Measurements from ENCODE around the gene TRAPPC10.

Gene TRAPPC10

GRCh38 chr21:44006017-44006619 lies 6.0 kb upstream of the TRAPPC10 start:
- no peak for DNase-seq

GRCh38 chr21:44006656-44007055 lies 5.5 kb upstream of the TRAPPC10 start:
- DNase-seq = no peak

GRCh38 chr21:44010429-44010828 lies 1.7 kb upstream of the TRAPPC10 start:
- DNase-seq = no peak

GRCh38 chr21:44011123-44011522 lies 986 bp upstream of the TRAPPC10 start:
- DNase-seq = no peak

- peak; percentile 76 for DNase-seq
Observed at GRCh38 chr21:44012474-44013379, 618 bp downstream of the TRAPPC10 start.

- no peak for DNase-seq
Observed at GRCh38 chr21:44013380-44014088, 1.4 kb downstream of the TRAPPC10 start.

GRCh38 chr21:44017601-44018000 lies 5.5 kb downstream of the TRAPPC10 start:
- DNase-seq = no peak

GRCh38 chr21:44018127-44018526 lies 6.0 kb downstream of the TRAPPC10 start:
- no peak for DNase-seq

GRCh38 chr21:44018813-44019567 lies 6.9 kb downstream of the TRAPPC10 start:
- DNase-seq = no peak

GRCh38 chr21:44019568-44019958 lies 7.5 kb downstream of the TRAPPC10 start:
- DNase-seq = no peak

- DNase-seq = no peak
Observed at GRCh38 chr21:44020551-44020950, 8.4 kb downstream of the TRAPPC10 start.

- DNase-seq = no peak
Observed at GRCh38 chr21:44021064-44021463, 9.0 kb downstream of the TRAPPC10 start.

- DNase-seq = no peak
Observed at GRCh38 chr21:44024257-44024656, 12.1 kb downstream of the TRAPPC10 start.

GRCh38 chr21:44024887-44025353 lies 12.8 kb downstream of the TRAPPC10 start:
- DNase-seq = no peak

GRCh38 chr21:44027607-44028286 lies 15.6 kb downstream of the TRAPPC10 start:
- no peak for DNase-seq

- DNase-seq = no peak
Observed at GRCh38 chr21:44028287-44028659, 16.2 kb downstream of the TRAPPC10 start.

- DNase-seq = no peak
Observed at GRCh38 chr21:44029460-44030087, 17.5 kb downstream of the TRAPPC10 start.

GRCh38 chr21:44035244-44035643 lies 23.1 kb downstream of the TRAPPC10 start:
- DNase-seq = no peak

- no peak for DNase-seq
Observed at GRCh38 chr21:44038063-44038462, 26.0 kb downstream of the TRAPPC10 start.

- no peak for DNase-seq
Observed at GRCh38 chr21:44039828-44040227, 27.7 kb downstream of the TRAPPC10 start.

- no peak for DNase-seq
Observed at GRCh38 chr21:44043613-44044012, 31.5 kb downstream of the TRAPPC10 start.

GRCh38 chr21:44046734-44047133 lies 34.6 kb downstream of the TRAPPC10 start:
- DNase-seq = no peak
